Measurements from ENCODE around the gene OR9G4.

Gene OR9G4

DNA sequence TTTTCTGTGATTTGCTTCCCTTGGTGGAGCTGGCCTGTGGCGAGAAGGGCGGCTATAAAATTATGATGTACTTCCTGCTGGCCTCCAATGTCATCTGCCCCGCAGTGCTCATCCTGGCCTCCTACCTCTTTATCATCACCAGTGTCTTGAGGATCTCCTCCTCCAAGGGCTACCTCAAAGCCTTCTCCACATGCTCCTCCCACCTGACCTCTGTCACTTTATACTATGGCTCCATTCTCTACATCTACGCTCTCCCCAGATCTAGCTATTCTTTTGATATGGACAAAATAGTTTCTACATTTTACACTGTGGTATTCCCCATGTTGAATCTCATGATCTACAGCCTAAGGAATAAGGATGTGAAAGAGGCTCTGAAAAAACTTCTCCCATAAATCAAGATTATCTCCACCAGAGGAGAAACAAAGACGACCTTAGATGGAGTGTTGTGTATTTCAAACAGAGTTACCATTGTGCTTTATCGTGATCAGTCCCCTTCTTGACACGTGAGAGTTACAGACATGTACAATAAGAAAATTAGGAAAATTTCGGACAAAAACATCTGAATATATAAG lies 47.5 kb downstream of the OR9G4 start:
- DNase-seq (ENCODE audit: low spot score): no peak
- TF ChIP-seq, protein P1, sequence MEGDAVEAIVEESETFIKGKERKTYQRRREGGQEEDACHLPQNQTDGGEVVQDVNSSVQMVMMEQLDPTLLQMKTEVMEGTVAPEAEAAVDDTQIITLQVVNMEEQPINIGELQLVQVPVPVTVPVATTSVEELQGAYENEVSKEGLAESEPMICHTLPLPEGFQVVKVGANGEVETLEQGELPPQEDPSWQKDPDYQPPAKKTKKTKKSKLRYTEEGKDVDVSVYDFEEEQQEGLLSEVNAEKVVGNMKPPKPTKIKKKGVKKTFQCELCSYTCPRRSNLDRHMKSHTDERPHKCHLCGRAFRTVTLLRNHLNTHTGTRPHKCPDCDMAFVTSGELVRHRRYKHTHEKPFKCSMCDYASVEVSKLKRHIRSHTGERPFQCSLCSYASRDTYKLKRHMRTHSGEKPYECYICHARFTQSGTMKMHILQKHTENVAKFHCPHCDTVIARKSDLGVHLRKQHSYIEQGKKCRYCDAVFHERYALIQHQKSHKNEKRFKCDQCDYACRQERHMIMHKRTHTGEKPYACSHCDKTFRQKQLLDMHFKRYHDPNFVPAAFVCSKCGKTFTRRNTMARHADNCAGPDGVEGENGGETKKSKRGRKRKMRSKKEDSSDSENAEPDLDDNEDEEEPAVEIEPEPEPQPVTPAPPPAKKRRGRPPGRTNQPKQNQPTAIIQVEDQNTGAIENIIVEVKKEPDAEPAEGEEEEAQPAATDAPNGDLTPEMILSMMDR (IDR thresholded peaks at IDR 0.05): no peak
- no peak overlapping the region for H3K4me3 ChIP-seq
- no peak overlapping the region for H3K27ac ChIP-seq

DNA sequence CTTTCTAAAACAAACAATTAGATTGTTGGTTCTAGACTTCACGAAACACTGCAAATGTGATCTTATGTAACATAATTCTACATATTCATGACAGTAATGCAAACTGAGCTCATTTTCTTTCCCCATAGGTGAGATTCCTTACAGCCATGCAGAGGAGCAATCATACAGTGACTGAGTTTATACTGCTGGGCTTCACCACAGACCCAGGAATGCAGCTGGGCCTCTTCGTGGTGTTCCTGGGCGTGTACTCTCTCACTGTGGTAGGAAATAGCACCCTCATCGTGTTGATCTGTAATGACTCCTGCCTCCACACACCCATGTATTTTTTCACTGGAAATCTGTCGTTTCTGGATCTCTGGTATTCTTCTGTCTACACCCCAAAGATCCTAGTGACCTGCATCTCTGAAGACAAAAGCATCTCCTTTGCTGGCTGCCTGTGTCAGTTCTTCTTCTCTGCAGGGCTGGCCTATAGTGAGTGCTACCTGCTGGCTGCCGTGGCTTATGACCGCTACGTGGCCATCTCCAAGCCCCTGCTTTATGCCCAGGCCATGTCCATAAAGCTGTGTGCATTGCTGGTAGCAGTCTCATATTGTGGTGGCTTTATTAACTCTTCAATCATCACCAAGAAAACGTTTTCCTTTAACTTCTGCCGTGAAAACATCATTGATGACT lies 48.1 kb downstream of the OR9G4 start:
- Histone ChIP-seq H3K4me3 (no peak overlapping the region), H3K27ac (no peak overlapping the region)
- no peak for DNase-seq (ENCODE audit: low spot score)
- TF ChIP-seq, protein P1 (IDR thresholded peaks at IDR 0.05): no peak

DNA sequence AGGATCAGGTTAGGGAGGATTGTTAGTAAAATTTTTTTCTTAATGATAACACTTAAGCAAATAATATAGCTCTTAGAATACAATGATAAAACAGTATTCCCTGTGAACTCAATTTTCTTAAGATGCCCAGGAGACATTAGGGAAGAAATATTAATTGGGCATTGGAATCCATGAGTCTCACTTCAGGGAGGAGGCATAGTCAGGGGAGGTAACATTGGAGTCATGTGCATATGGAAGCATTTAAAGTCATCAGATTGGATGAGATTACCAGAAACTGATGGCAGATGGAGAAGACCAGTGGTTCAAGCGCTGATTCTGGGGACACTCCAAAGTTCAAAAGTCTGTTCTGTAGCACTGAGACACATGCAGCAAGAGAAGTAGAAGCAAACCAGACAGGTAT lies 49.7 kb downstream of the OR9G4 start, which contains the start of gene OR9G1:
OR9G1 (plus strand) TSS at position 301 of the 400 bp plus-strand sequence. CDS start 1,293 bp downstream, outside the sequence.
- TF ChIP-seq, protein P1 (IDR thresholded peaks at IDR 0.05): no peak
- no peak for DNase-seq (ENCODE audit: low spot score)

DNA sequence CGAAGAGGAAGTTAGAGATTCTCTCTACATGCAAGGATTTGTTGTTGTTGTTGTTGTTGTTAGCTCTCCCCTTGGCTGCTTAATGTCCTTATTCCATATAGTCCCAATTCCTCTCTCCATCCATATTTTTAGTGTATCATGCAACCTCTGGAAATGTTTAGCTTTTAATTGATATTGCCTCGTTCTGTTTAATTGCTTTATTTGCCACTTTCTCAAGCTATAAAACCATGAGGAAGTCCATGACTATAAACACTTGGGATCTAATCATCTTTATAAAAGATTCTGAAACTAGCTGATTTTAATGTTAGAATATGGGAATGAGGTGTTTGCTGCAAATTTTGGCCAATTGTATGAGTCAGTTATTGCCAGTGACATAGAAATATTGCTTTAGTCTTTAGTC lies 55.1 kb downstream of the OR9G4 start:
- Histone ChIP-seq H3K27ac (no peak overlapping the region), H3K4me3 (no peak overlapping the region)
- DNase-seq (ENCODE audit: low spot score): no peak
- TF ChIP-seq, protein P1 (IDR thresholded peaks at IDR 0.05): no peak

More for the DNA sequence above, 49.7 kb downstream of the OR9G4 start, which contains the start of gene OR9G1:
- no peak within 1 kb of the TSS for H3K27ac ChIP-seq
- no peak within 1 kb of the TSS for H3K4me3 ChIP-seq
